GM18861 (cell line): Measurements from ENCODE around the gene AARS2.
"Not testable (repeated sequence)": the region's sequence is repeated elsewhere in the genome, so short reads cannot be mapped to it uniquely, and the experiment has no call there.

Source experiments
- ATAC-seq: cut with Tn5 transposase; IDR thresholded peaks from one replicate; pipeline ENCODE4 v1.9.1; 2021; ENCODE audit not compliant: unreplicated experiment

AARS2 gene

GRCh38 chr6:44312901-44313788 lies at the start of gene AARS2:
Gene AARS2, minus strand, starts transcription at chr6:44313347. Its CDS starts 24 bp downstream, at chr6:44313323.
- ATAC-seq, result peak; percentile 85

- ATAC-seq, result no peak
Observed at GRCh38 chr6:44361947-44362346, 48.8 kb upstream of the AARS2 start.

- ATAC-seq, result no peak
Observed at GRCh38 chr6:44359973-44360372, 46.8 kb upstream of the AARS2 start.

- no peak for ATAC-seq
Observed at GRCh38 chr6:44356487-44356886, 43.3 kb upstream of the AARS2 start.

- ATAC-seq, result no peak
Observed at GRCh38 chr6:44355640-44356039, 42.5 kb upstream of the AARS2 start.

- ATAC-seq, result no peak
Observed at GRCh38 chr6:44353336-44353735, 40.2 kb upstream of the AARS2 start.

- no peak for ATAC-seq
Observed at GRCh38 chr6:44352259-44352658, 39.1 kb upstream of the AARS2 start.

GRCh38 chr6:44350650-44350994 lies 37.5 kb upstream of the AARS2 start:
- not testable (repeated sequence) for ATAC-seq

- no peak for ATAC-seq
Observed at GRCh38 chr6:44349904-44350649, 36.9 kb upstream of the AARS2 start.

GRCh38 chr6:44346818-44347217 lies 33.7 kb upstream of the AARS2 start:
- ATAC-seq, result not testable (repeated sequence)

- ATAC-seq, result no peak
Observed at GRCh38 chr6:44342489-44342888, 29.3 kb upstream of the AARS2 start, which contains the start of gene SPATS1. Gene SPATS1, plus strand, starts transcription at chr6:44342650. Its CDS starts 446 bp downstream, at chr6:44343096.

GRCh38 chr6:44342052-44342451 lies 28.9 kb upstream of the AARS2 start:
- no peak for ATAC-seq

- no peak for ATAC-seq
Observed at GRCh38 chr6:44341095-44341890, 28.1 kb upstream of the AARS2 start.

GRCh38 chr6:44339763-44340625 lies 26.8 kb upstream of the AARS2 start:
- no peak for ATAC-seq

- no peak for ATAC-seq
Observed at GRCh38 chr6:44339301-44339700, 26.2 kb upstream of the AARS2 start.

GRCh38 chr6:44338228-44339122 lies 25.3 kb upstream of the AARS2 start:
- peak; percentile 73 for ATAC-seq

GRCh38 chr6:44335631-44336030 lies 22.5 kb upstream of the AARS2 start:
- no peak for ATAC-seq

- ATAC-seq, result no peak
Observed at GRCh38 chr6:44333942-44334341, 20.8 kb upstream of the AARS2 start.

GRCh38 chr6:44333273-44333919 lies 20.2 kb upstream of the AARS2 start:
- no peak for ATAC-seq
